Panc1 (cell line): ENCODE results near the gene BCL2L12. TPM values are rescaled to one million over a fixed set of nuclear protein-coding genes. Genes with fewer than 3 reads are reported as not detected.
A peak's percentile ranks its signal among the peaks of the same experiment; 100 is the strongest.

Experiments
- ATAC-seq: fragments of 200-7000 bp; cut with Tn5 transposase; 2 replicates; pipeline ENCODE4 v1.9.1; 2020; ENCODE audit warnings: mild to moderate bottlenecking, moderate library complexity
- BruUV-seq: library from RNA; stranded (reverse); fragments of 400-500 nt; replicated peaks from 2 replicates; lab custom pipeline; 2021; lab: Mats Ljungman, UMichigan
- CTCF ChIA-PET: fragments of 300-600 bp; sonication (Branson Sonifier 250); formaldehyde crosslinking; loops from one replicate; lab custom pipeline; 2022; ENCODE audit warnings: antibody characterized with exemption; lab: Charles Lee
- POLR2A ChIA-PET: fragments of 300-600 bp; sonication (Branson Sonifier 250); formaldehyde crosslinking; loops from one replicate; lab custom pipeline; 2022; ENCODE audit warnings: antibody characterized with exemption; lab: Charles Lee
- DNase-seq: peaks from one replicate; pipeline ENCODE4 v3.0.0-alpha.2; 2010; ENCODE audit warnings: low read depth, low spot score
- H3K27ac ChIP-seq: 2 replicates; pipeline ENCODE4 v1.5.1; 2011; ENCODE audit warnings: mild to moderate bottlenecking, low read length, inconsistent platforms
- H3K27me3 ChIP-seq: fragments of 200-500 bp; sonication (Bioruptor generic); 2 replicates; pipeline ENCODE4 v1.6.0; 2014; ENCODE audit warnings: low read length, inconsistent platforms; ENCODE audit not compliant: control insufficient read depth, insufficient read depth
- H3K36me3 ChIP-seq: fragments of 200-500 bp; sonication (Bioruptor generic); 2 replicates; pipeline ENCODE4 v1.5.1; 2014; ENCODE audit warnings: inconsistent platforms, mild to moderate bottlenecking, low read length, moderate library complexity; ENCODE audit not compliant: control insufficient read depth, insufficient read depth
- H3K4me1 ChIP-seq: 2 replicates; pipeline ENCODE4 v1.5.1; 2011; ENCODE audit warnings: inconsistent platforms, mild to moderate bottlenecking, low read length, moderate library complexity; ENCODE audit not compliant: control insufficient read depth, insufficient read depth
- H3K4me3 ChIP-seq, 2 experiments: 2 replicates each; pipeline ENCODE4 v1.5.1; 2011 to 2012; ENCODE audit warnings: low read depth in 2 of 2, low read length in 2 of 2, mild to moderate bottlenecking in 2 of 2, inconsistent platforms in 1 of 2, moderate library complexity in 1 of 2
- H3K9me3 ChIP-seq: fragments of 200-500 bp; sonication (Bioruptor generic); 2 replicates; pipeline ENCODE4 v1.5.1; 2014; ENCODE audit warnings: low read depth, mild to moderate bottlenecking, inconsistent platforms, low read length, moderate library complexity; ENCODE audit not compliant: control insufficient read depth, insufficient read depth
- POLR2AphosphoS5 ChIP-seq: IDR thresholded peaks from 2 replicates; pipeline ENCODE4 v1.6.1; 2012; ENCODE audit warnings: mild to moderate bottlenecking, low read depth, low read length, moderate library complexity
- SIN3A ChIP-seq: IDR thresholded peaks from 2 replicates; pipeline ENCODE4 v1.6.1; 2012; ENCODE audit warnings: low read depth, mild to moderate bottlenecking, low read length, moderate library complexity, borderline replicate concordance; ENCODE audit not compliant: insufficient read depth
- TCF7L2 ChIP-seq: IDR thresholded peaks from 2 replicates; pipeline ENCODE4 v1.6.1; 2011; ENCODE audit warnings: mild to moderate bottlenecking, low read depth, low read length, inconsistent platforms
- in situ Hi-C: cut with HindIII; loops from 2 replicates; pipeline ENCODE4 v1.10.0; 2016; ENCODE audit warnings: low sequenced_read_pairs, low pct_unique_long_range_greater_than_20kb
- intact Hi-C: fragments of 100-400 bp; cut with micrococcal nuclease; formaldehyde crosslinking; loops from one replicate; pipeline ENCODE4 v1.10.0; 2022; ENCODE audit not compliant: unreplicated experiment
- total RNA-seq: library from RNA; stranded (reverse); gene quantifications from one replicate; pipeline ENCODE4 v1.2.1, GENCODE V29; 2021; ENCODE audit not compliant: unreplicated experiment
- TF ChIP-seq, protein P1 (sequence below), 2 experiments: IDR thresholded peaks; 2 replicates each; pipeline ENCODE4 v1.6.1; 2011 to 2012; ENCODE audit warnings: low read depth in 2 of 2, control low read depth in 1 of 2, low read length in 1 of 2, mild to moderate bottlenecking in 1 of 2, moderate library complexity in 1 of 2; ENCODE audit not compliant: insufficient read depth in 1 of 2
- TF ChIP-seq, protein P2 (sequence below): fragments of 450-650 bp; IDR thresholded peaks from 2 replicates; pipeline ENCODE4 v1.5.1; 2017; ENCODE audit warnings: mild to moderate bottlenecking

The BCL2L12 gene
- total RNA-seq, 1 experiment from 2014 or later, result 69.6 TPM

DNA sequence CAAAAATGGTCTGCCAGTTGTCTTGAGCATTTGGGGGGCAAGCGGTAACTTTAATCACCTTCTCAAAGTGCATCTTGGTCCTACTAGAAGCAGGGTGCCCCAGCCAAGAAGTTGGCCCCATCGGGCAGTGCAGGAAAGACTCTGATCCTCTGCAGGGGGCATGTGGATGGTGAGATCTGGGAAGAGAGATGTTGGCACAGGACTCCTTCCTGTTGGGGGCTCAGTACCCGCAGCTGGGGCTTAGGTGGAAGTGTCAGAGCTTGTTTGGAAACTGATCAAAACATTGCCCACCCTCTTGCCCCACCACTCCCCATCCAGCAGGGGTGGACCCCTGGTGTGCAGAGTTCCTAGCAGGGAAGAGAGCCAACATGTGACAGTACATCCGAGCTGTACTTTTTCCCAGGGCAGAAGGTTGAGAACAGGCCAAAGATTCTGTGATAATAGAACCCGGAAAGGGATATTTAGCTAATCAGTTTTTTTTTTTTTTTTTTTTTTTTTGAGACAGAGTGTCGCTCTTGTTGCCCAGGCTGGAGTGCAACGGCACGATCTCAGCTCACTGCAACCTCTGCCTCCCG lies 34.6 kb upstream of the BCL2L12 start:
- DNase-seq, result no peak
- ChIA-PET POLR2A (interaction anchor here (1.2 kb wide), 1 partner anchor 9 kb away, joined by 5 read pairs; the partner anchor contains the start of gene RRAS), CTCF (interaction anchor here (0.6 to 0.9 kb wide), 2 partner anchors 9 to 61 kb away, joined by 3 read pairs; no protein-coding TSS in a partner anchor)
- Histone ChIP-seq H3K27me3 (no peaks in the 10 kb centered on the region), H3K27ac (no peak overlapping the region), H3K36me3 (no peaks in the 10 kb centered on the region), H3K4me1 (no peaks in the 10 kb centered on the region), H3K9me3 (no peaks in the 10 kb centered on the region), H3K4me3 (no peak overlapping the region)
- BruUV-seq, result TSS peak; percentile 73
- TF ChIP-seq, protein P1, sequence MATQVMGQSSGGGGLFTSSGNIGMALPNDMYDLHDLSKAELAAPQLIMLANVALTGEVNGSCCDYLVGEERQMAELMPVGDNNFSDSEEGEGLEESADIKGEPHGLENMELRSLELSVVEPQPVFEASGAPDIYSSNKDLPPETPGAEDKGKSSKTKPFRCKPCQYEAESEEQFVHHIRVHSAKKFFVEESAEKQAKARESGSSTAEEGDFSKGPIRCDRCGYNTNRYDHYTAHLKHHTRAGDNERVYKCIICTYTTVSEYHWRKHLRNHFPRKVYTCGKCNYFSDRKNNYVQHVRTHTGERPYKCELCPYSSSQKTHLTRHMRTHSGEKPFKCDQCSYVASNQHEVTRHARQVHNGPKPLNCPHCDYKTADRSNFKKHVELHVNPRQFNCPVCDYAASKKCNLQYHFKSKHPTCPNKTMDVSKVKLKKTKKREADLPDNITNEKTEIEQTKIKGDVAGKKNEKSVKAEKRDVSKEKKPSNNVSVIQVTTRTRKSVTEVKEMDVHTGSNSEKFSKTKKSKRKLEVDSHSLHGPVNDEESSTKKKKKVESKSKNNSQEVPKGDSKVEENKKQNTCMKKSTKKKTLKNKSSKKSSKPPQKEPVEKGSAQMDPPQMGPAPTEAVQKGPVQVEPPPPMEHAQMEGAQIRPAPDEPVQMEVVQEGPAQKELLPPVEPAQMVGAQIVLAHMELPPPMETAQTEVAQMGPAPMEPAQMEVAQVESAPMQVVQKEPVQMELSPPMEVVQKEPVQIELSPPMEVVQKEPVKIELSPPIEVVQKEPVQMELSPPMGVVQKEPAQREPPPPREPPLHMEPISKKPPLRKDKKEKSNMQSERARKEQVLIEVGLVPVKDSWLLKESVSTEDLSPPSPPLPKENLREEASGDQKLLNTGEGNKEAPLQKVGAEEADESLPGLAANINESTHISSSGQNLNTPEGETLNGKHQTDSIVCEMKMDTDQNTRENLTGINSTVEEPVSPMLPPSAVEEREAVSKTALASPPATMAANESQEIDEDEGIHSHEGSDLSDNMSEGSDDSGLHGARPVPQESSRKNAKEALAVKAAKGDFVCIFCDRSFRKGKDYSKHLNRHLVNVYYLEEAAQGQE (IDR thresholded peaks at IDR 0.05; ENCODE audit: insufficient read depth in 1 of 2, low read depth in 2 of 2, low read length in 1 of 2), result no peak
- peak; percentile 35; the same call in 1 of the 2 replicates for TF ChIP-seq POLR2AphosphoS5
- in situ Hi-C loops (no loop called here), intact Hi-C loops (no loop called here)
- 0 out of 2 replicates have a peak, but pooled peaks have one; percentile 30 for ATAC-seq

DNA sequence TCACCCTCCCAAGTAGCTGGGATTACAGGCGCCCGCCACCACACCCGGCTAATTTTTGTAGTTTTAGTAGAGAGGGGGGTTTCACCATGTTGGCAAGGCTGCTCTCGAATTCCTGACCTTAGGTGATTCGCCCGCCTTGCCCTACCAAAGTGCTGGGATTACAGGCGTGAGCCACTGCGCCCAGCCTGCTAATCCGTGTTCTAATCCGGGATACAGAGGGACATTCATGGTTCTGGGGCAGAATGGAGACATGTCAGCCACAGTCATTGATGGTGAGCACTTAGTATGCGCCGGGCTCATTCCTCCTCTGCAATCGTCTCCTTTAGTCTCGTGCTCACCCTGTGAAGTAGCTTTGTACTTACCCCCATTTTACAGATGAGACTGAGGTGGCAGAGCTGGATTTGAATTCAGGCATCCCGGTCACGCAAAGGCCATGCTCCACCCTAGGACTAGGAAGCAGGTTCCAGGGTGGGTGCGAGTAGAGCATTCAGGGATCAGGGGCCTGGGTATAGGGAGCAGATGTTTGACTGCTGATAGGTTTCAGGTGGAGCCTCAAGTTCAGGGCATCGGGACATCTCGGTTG lies 34.0 kb upstream of the BCL2L12 start:
- BruUV-seq, result no TSS peak
- Histone ChIP-seq H3K36me3 (no peaks in the 10 kb centered on the region), H3K27me3 (no peaks in the 10 kb centered on the region), H3K4me1 (no peaks in the 10 kb centered on the region), H3K9me3 (no peaks in the 10 kb centered on the region), H3K4me3 (no peak overlapping the region), H3K27ac (no peak overlapping the region)
- in situ Hi-C loops (no loop called here), intact Hi-C loops (no loop called here)
- DNase-seq (no peak), ATAC-seq (no peak)
- POLR2A ChIA-PET, result interaction anchor here (1.2 kb wide), 1 partner anchor 9 kb away, joined by 5 read pairs; the partner anchor contains the start of gene RRAS
- TF ChIP-seq, protein P1 (IDR thresholded peaks at IDR 0.05; ENCODE audit: insufficient read depth in 1 of 2, low read depth in 2 of 2, low read length in 1 of 2), result no peak
- TF ChIP-seq TCF7L2 (no peak), SIN3A (no peak), POLR2AphosphoS5 (no peak; the same call in 1 of the 2 replicates)
- TF ChIP-seq, protein P2, sequence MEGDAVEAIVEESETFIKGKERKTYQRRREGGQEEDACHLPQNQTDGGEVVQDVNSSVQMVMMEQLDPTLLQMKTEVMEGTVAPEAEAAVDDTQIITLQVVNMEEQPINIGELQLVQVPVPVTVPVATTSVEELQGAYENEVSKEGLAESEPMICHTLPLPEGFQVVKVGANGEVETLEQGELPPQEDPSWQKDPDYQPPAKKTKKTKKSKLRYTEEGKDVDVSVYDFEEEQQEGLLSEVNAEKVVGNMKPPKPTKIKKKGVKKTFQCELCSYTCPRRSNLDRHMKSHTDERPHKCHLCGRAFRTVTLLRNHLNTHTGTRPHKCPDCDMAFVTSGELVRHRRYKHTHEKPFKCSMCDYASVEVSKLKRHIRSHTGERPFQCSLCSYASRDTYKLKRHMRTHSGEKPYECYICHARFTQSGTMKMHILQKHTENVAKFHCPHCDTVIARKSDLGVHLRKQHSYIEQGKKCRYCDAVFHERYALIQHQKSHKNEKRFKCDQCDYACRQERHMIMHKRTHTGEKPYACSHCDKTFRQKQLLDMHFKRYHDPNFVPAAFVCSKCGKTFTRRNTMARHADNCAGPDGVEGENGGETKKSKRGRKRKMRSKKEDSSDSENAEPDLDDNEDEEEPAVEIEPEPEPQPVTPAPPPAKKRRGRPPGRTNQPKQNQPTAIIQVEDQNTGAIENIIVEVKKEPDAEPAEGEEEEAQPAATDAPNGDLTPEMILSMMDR, result no peak
- CTCF ChIA-PET, result interaction anchor here (0.9 kb wide), 1 partner anchor 9 kb away, joined by 3 read pairs; no protein-coding TSS in a partner anchor
